ENCODE data around the gene C22orf23. TPM values are rescaled to one million over a fixed set of nuclear protein-coding genes. Genes with fewer than 3 reads are reported as not detected.

The C22orf23 gene
- total RNA-seq, 1 donor from 2014 or later = 0.93 TPM

DNA sequence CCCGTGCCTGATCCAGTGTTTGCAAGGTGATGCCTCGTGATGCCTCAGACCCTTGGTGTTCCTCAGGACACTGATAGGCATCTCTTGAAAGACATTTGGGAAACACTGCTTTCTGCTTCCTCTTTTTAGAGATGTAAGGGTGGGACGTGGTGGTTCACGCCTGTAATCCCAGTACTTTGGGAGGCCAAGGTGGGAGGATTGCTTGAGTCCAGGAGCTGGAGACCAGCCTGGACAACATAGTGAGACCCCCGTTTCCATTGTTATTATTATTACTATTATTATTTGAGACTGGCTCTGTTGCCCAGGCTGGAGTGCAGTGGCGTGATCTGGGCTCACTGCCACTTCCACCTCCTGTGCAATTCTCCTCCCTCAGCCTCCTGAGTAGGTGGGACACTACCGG is 37.5 kb upstream of the C22orf23 start:
- H3K4me1 Mint-ChIP-seq (ENCODE audit: low read depth) = no peaks in the 10 kb centered on the region
- DNase-seq (ENCODE audit: low spot score, unreplicated experiment) = no peak

DNA sequence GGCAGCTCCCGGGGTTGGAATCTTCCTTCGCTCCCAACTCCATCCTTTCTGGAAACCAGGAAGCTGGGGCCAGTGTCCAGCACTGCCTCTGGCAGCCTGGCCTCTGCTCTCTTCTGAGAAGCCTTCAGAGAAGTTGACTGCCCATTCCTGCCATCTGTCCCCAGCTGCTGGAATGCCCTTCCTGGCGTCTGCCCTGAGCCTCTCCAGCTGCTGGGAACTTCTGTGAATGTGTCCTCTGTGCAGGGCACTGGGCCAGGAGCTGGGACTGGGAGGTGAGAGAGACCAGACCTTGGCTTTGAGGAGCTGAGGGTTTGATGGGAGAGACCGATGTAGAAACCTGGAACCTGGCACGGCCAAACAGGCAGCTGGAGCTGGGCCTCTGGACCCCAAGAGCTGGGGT is 36.9 kb upstream of the C22orf23 start:
- Mint-ChIP-seq H3K36me3 (ENCODE audit: insufficient read depth) (no peaks in the 10 kb centered on the region), H3K4me1 (ENCODE audit: low read depth) (peaks cover 2% of the 10 kb centered on the region), H3K27me3 (peaks cover 2% of the 10 kb centered on the region), H3K27ac (no peak overlapping the region), H3K4me3 (ENCODE audit: low read depth) (no peak overlapping the region), H3K9me3 (ENCODE audit: low read depth) (no peaks in the 10 kb centered on the region)
- DNase-seq (ENCODE audit: low spot score, unreplicated experiment) = no peak
- TF ChIP-seq, protein P1, sequence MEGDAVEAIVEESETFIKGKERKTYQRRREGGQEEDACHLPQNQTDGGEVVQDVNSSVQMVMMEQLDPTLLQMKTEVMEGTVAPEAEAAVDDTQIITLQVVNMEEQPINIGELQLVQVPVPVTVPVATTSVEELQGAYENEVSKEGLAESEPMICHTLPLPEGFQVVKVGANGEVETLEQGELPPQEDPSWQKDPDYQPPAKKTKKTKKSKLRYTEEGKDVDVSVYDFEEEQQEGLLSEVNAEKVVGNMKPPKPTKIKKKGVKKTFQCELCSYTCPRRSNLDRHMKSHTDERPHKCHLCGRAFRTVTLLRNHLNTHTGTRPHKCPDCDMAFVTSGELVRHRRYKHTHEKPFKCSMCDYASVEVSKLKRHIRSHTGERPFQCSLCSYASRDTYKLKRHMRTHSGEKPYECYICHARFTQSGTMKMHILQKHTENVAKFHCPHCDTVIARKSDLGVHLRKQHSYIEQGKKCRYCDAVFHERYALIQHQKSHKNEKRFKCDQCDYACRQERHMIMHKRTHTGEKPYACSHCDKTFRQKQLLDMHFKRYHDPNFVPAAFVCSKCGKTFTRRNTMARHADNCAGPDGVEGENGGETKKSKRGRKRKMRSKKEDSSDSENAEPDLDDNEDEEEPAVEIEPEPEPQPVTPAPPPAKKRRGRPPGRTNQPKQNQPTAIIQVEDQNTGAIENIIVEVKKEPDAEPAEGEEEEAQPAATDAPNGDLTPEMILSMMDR (IDR thresholded peaks at IDR 0.05; ENCODE audit: unreplicated experiment) = no peak

More for the DNA sequence above, 37.5 kb upstream of the C22orf23 start:
- Mint-ChIP-seq H3K36me3 (ENCODE audit: insufficient read depth) (no peaks in the 10 kb centered on the region), H3K9me3 (ENCODE audit: low read depth) (no peaks in the 10 kb centered on the region), H3K27me3 (no peaks in the 10 kb centered on the region), H3K4me3 (ENCODE audit: low read depth) (no peak overlapping the region), H3K27ac (no peak overlapping the region)
- TF ChIP-seq, protein P1 (IDR thresholded peaks at IDR 0.05; ENCODE audit: unreplicated experiment) = no peak

DNA sequence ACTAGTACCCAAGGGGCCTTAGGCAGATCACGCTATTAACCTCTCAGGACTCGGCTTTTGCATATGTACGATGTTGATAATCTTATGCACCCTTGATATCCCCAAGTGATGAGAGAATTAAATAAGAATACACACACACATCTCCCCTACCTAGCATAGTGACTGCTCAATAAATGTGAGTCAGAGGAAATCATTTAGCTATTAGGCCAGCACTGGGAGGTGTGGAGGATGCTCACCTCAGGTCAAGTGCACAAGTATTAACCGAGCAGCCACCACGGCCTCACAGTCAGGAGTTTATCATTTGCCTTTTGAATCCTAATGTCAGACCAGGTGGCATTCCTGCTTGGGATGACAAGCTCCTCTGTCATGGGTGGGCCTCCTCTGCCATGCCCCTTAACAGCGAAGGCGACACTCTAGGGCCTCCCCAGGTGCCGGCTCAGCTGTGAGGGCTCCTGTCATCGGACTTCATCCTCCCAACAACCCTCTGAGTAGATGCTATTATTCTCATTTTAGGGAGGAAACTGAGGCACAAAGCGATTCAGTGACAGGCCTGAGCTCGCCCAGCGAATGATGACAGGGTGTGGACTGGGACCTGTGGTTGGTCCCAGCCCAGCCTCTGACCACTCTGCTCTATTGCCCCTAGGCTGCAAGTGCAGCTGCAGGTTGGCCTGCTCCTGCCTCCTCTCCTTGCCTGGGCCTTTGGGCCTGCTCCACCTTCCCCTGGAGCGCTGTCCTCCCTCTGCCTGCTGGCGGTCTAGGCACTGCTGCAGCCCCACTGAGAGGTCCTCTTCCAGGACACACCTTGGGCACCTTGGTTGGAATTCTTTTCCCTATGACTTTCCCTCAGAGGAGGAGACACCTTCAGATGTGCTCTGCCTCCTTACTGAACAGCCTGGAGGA is 36.0 kb upstream of the C22orf23 start:
- no peak overlapping the region for H3K4me3 Mint-ChIP-seq (ENCODE audit: low read depth)
- TF ChIP-seq, protein P1 (IDR thresholded peaks at IDR 0.05; ENCODE audit: unreplicated experiment) = no peak
- DNase-seq (ENCODE audit: low spot score, unreplicated experiment) = no peak
- H3K36me3 Mint-ChIP-seq (ENCODE audit: insufficient read depth) = no peaks in the 10 kb centered on the region
- no peaks in the 10 kb centered on the region for H3K9me3 Mint-ChIP-seq (ENCODE audit: low read depth)
- peaks cover 10% of the 10 kb centered on the region for H3K27me3 Mint-ChIP-seq
- H3K27ac Mint-ChIP-seq = no peak overlapping the region
- peaks cover 2% of the 10 kb centered on the region for H3K4me1 Mint-ChIP-seq (ENCODE audit: low read depth)

DNA sequence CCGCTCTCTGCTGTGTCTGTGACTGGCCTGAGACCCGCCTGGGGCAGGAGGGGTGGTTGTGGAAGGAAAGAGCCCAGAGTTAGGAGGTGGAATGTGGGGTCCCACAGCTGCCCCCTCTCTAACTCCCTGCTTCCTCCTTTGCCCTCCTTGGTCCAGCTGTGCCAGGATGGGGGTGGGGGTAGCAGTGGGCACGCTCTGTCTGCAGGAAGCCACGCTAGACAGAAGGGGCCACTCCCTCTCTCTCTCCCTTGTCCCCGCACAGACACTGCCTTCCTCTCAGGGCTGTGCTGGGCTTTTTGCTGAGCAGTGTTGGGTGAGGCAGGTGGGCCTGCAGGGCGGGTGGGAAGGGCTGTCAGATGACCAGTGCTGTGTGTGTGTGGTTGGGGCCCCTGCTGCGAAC is 33.0 kb upstream of the C22orf23 start:
- H3K36me3 Mint-ChIP-seq (ENCODE audit: insufficient read depth) = peaks cover 2% of the 10 kb centered on the region
- DNase-seq (ENCODE audit: low spot score, unreplicated experiment) = no peak
- no peak overlapping the region for H3K4me3 Mint-ChIP-seq (ENCODE audit: low read depth)
- no peaks in the 10 kb centered on the region for H3K9me3 Mint-ChIP-seq (ENCODE audit: low read depth)
- TF ChIP-seq, protein P1 (IDR thresholded peaks at IDR 0.05; ENCODE audit: unreplicated experiment) = no peak
- H3K27me3 Mint-ChIP-seq = peaks cover 35% of the 10 kb centered on the region
- H3K4me1 Mint-ChIP-seq (ENCODE audit: low read depth) = peaks cover 2% of the 10 kb centered on the region
- no peak overlapping the region for H3K27ac Mint-ChIP-seq

DNA sequence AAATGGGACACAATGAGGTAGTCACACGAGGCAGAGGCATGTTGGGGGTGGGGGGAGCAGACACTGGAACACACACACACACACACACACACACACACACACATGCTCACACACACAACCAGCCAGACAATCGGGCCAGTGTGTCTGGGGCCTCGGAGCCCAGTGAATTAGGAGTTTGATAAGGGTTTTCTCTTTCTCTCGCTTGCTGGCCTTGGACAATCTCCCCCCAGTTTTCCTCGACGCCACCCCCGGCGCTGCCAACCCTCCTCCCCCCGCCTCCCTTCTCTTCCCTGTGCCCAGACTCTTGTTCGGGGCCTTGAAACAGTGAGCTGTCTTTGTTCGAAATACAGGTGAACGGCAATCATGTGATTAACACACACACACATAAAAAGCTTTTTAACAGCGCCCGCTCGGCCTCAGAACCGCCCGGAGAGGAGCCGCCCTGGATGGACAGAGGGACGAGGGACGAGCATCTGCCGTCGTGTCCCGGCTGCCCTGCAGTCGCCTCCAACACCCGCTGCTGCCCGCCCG is 32.4 kb upstream of the C22orf23 start:
- Mint-ChIP-seq H3K4me3 (ENCODE audit: low read depth) (no peak overlapping the region), H3K36me3 (ENCODE audit: insufficient read depth) (peaks cover 2% of the 10 kb centered on the region), H3K4me1 (ENCODE audit: low read depth) (peaks cover 2% of the 10 kb centered on the region), H3K9me3 (ENCODE audit: low read depth) (no peaks in the 10 kb centered on the region), H3K27ac (no peak overlapping the region), H3K27me3 (peaks cover 40% of the 10 kb centered on the region)
- no peak for DNase-seq (ENCODE audit: low spot score, unreplicated experiment)
- TF ChIP-seq, protein P1 (IDR thresholded peaks at IDR 0.05; ENCODE audit: unreplicated experiment) = no peak
